Activated T-helper 2 cell treated with anti-CD3 and anti-CD28 coated beads, Interferon-gamma antibody, Interleukin-2, Interleukin-4, amounts not matched to agents 10 μg/mL and 5 μg/mL and 100 μg/mL, durations not matched to agents 14 hours and 24 hours and 36 hours (primary cell): ENCODE results near the gene CLIP4. TPM values are rescaled to one million over a fixed set of nuclear protein-coding genes. Genes with fewer than 3 reads are reported as not detected.

Experiments used
- DNase-seq: peaks from one replicate; pipeline ENCODE4 v3.0.0; 2021; ENCODE audit warnings: low spot score
- H3K27ac Mint-ChIP-seq: one replicate; pipeline ENCODE4 v1.8.0; 2021; ENCODE audit warnings: mixed read lengths
- H3K27me3 Mint-ChIP-seq: one replicate; pipeline ENCODE4 v1.8.0; 2021; ENCODE audit warnings: low read depth, mixed read lengths
- H3K36me3 Mint-ChIP-seq: one replicate; pipeline ENCODE4 v1.8.0; 2021; ENCODE audit warnings: low read depth, mixed read lengths
- H3K4me1 Mint-ChIP-seq: one replicate; pipeline ENCODE4 v1.8.0; 2021; ENCODE audit warnings: low read depth, mixed read lengths
- H3K4me3 Mint-ChIP-seq: one replicate; pipeline ENCODE4 v1.8.0; 2021; ENCODE audit warnings: low read depth, mild to moderate bottlenecking, moderate library complexity, mixed read lengths
- H3K9me3 Mint-ChIP-seq: one replicate; pipeline ENCODE4 v1.8.0; 2021; ENCODE audit warnings: mixed read lengths
- intact Hi-C: fragments of 100-400 bp; cut with micrococcal nuclease; formaldehyde crosslinking; loops from one replicate; pipeline ENCODE4 v1.15.1; 2023
- total RNA-seq: library from RNA; stranded (reverse); gene quantifications from 2 replicates; pipeline ENCODE4 v1.2.3, GENCODE V29; 2022

CLIP4 gene, protein sequence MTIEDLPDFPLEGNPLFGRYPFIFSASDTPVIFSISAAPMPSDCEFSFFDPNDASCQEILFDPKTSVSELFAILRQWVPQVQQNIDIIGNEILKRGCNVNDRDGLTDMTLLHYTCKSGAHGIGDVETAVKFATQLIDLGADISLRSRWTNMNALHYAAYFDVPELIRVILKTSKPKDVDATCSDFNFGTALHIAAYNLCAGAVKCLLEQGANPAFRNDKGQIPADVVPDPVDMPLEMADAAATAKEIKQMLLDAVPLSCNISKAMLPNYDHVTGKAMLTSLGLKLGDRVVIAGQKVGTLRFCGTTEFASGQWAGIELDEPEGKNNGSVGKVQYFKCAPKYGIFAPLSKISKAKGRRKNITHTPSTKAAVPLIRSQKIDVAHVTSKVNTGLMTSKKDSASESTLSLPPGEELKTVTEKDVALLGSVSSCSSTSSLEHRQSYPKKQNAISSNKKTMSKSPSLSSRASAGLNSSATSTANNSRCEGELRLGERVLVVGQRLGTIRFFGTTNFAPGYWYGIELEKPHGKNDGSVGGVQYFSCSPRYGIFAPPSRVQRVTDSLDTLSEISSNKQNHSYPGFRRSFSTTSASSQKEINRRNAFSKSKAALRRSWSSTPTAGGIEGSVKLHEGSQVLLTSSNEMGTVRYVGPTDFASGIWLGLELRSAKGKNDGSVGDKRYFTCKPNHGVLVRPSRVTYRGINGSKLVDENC
- 21.5 and 21.8 TPM in 2 replicates for total RNA-seq

DNA sequence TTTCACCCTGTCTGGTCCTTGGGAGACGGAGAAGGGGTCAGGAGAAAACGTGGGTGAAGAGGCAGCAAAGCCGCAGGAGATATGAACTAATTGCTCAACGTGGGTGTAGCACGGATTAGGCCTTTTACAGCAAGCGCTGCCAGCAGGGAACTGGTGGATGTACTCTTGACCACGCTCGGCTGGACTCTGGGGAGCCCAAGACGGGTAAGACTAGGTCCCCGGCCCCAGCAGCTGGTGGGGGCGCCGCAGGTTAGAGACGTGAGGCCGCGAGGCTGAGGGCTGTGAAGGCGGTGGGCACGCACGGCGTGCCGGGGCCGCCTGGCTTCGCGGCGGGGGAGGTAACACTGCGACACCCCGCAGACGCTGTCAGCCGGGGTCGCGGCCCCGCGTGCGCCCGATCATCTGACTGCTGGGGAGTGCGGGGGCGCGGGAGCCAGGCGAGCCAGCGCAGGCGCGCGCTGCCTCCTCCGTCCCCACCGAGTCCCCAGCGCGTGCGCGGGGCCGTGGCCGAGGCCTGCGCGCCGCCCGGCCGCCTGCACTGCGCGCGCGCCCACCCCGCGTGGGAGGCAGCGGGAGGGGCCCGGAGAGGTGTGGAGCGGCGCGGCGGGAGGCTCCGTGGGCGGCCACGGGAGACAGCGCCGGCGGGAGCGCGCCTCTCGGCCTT is at the start of gene CLIP4:
Gene CLIP4 (plus strand): TSS at position 470 of the 664 bp plus-strand sequence. CDS start 5,974 bp downstream, outside the sequence.
- H3K9me3 Mint-ChIP-seq = no peaks in the 10 kb centered on the region
- H3K27me3 Mint-ChIP-seq = peaks cover 4% of the 10 kb centered on the region
- peak within 1 kb of the TSS; percentile 90 for H3K4me3 Mint-ChIP-seq
- peaks cover 51% of the 10 kb centered on the region for H3K4me1 Mint-ChIP-seq
- intact Hi-C loops = loop anchor here (5.0 to 10.0 kb wide), 2 partner anchors 158 to 220 kb away; partner anchors contain the start of gene WDR43
- H3K36me3 Mint-ChIP-seq = peaks cover 7% of the 10 kb centered on the region
- DNase-seq = peak; percentile 45
- H3K27ac Mint-ChIP-seq = peak within 1 kb of the TSS; percentile 94

DNA sequence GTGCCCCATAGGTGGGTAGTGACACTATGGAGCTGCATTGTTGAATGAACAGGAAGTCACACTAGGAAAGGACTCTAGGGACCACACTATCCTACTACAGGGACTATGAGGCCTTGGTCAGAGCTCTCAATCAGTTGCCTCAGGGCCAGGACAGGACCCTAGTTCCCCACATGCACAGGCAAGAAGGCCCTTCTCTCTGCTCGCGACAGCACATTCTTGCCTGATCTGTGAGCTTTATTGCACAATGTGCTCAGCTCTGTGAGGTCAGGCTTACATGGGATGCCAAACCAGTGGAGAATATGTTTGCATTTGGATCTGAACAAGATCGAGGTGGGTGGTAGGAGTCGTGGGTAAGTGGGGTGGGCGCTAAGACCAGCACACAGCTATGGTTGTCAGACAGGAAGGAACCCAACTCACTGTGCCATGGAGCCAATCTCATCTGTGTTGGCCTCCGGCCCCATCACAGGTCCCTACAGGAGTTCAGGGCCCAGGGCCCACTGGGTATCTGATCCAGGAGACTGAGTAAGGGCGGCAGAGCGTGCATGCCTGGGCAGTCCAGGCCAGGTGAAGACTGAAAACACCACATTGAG is 48.8 kb upstream of the CLIP4 start:
- intact Hi-C loops = loop anchor here (5.0 kb wide), 1 partner anchor 109 kb away; no protein-coding TSS in a partner anchor
- H3K9me3 Mint-ChIP-seq = no peaks in the 10 kb centered on the region
- no peak overlapping the region for H3K27ac Mint-ChIP-seq
- H3K4me3 Mint-ChIP-seq = no peak overlapping the region
- no peaks in the 10 kb centered on the region for H3K36me3 Mint-ChIP-seq
- H3K4me1 Mint-ChIP-seq = no peaks in the 10 kb centered on the region
- no peaks in the 10 kb centered on the region for H3K27me3 Mint-ChIP-seq
- DNase-seq = no peak

DNA sequence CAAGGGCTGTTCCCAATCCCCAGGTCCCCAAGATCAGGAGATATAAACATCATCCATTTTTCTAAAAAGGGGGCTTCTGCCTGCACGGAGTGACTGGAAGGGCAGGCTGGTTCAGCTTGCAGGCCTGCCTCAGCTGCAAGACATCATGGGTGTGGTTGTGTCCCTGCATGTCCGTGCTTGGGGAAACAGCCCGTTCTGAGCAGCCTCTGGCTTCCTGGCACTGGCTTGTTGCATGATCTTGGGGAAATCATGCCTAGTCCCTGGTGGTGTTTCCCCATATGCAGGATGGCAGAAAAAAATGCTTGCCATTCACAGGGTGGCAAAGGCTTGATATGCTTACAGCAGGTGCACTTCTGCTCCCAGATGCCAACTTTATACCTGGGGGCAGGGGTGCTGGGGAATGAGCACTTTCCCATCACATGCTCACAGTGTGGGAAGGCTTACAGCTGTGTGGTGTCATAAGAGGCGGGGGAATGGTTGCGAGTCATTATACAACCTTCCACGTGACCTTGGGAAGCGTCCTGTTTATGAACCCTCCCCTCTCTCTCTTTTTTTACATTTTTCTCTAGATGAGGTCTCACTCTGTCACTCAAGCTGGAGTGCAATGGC is 48.1 kb upstream of the CLIP4 start:
- Mint-ChIP-seq H3K27ac (no peak overlapping the region), H3K4me3 (no peak overlapping the region), H3K9me3 (no peaks in the 10 kb centered on the region), H3K4me1 (no peaks in the 10 kb centered on the region), H3K36me3 (no peaks in the 10 kb centered on the region), H3K27me3 (no peaks in the 10 kb centered on the region)
- DNase-seq = no peak
- intact Hi-C loops = loop anchor here (5.0 kb wide), 1 partner anchor 110 kb away; no protein-coding TSS in a partner anchor

DNA sequence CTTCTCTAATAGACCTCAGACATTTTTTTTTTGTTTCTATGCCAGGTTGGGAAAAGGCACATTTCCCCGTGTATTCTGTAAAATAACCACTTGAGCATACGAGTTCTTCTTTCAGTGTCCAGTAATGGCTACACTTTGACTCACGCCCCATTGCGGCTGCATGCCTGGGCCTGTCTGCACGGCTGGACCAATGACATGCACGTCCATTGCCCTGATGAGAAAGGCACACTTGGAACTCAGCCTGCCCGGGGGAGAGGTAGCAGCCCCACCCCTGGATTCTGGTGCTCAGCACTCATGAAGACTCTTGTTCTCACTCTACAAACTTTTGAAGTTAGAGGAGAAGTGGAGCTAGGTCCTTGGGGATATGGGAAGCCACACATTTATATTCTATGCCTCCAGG is 46.7 kb upstream of the CLIP4 start:
- Mint-ChIP-seq H3K27ac (no peak overlapping the region), H3K27me3 (no peaks in the 10 kb centered on the region), H3K4me3 (no peak overlapping the region), H3K9me3 (no peaks in the 10 kb centered on the region), H3K4me1 (no peaks in the 10 kb centered on the region), H3K36me3 (no peaks in the 10 kb centered on the region)
- intact Hi-C loops = loop anchor here (5.0 kb wide), 1 partner anchor 111 kb away; no protein-coding TSS in a partner anchor
- DNase-seq = no peak

DNA sequence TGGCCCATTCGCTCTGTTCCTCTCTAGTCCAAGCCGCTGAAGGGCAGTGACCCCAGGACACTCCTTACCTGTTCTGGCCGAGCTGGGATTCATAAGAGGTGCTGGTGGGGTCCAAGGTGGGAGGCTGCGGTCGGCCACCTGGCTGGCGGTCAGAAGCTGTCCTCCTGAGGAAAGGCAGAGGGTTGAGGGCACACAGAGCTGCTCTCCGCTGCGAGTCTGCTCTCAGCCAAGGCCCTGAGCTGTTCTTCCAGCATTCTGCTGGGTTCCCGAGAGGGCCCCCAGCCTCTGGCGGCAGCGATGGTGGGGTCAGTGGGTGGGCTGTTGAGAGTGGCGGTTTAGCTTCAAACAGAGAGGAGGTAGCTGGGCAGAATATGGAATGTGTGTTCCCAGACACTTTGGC is 44.7 kb upstream of the CLIP4 start:
- Mint-ChIP-seq H3K9me3 (no peaks in the 10 kb centered on the region), H3K36me3 (no peaks in the 10 kb centered on the region), H3K27me3 (no peaks in the 10 kb centered on the region), H3K4me3 (no peak overlapping the region), H3K4me1 (no peaks in the 10 kb centered on the region), H3K27ac (no peak overlapping the region)
- DNase-seq = no peak
- intact Hi-C loops = no loop called here

DNA sequence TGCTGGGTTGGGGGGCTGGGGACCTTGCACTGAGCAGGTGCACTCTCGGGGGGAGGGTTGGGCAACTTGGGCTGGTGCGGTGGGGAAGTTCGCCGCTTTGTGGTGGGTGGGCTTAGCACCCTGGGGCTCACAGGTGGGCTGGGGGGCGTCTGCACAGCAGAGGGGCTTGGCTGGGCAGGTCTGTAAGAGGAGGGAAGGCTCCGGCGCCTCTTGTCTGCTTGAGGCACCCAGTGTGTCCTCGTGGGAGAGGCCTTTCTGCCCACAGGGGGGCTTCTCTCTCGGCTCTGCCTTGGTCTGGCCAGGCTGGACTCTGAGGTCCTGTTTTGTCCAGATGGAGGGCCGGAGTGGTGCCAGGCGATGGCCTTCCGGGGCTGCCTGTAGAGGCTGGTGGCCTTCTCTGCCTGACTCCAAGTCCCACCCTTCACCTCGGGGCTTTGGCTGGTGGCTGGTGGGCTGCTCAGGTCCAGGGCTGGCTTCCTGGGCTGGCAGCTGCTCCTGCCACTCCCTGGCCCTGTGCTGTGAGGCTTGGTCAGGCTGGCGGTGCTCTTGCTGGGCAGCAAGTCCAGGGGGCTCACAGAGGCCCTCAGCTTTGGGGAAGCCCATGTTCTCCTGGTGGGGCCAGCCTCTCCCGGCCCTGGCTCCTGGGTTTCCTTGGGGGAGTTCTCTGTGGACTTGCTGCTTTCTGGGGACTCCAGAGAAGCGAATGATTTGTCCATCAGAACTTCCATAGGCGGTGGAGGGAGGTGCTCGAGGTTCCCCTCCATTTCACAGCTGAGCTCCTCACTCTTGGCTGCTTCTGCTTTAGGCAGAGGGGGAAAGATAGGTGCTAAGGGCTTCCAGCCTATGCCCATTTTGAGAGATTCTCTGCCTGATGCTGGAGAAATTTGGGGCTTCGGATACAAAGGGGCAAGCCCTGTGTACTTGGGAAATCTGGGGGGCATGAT is 43.9 kb upstream of the CLIP4 start:
- DNase-seq = no peak
- H3K36me3 Mint-ChIP-seq = no peaks in the 10 kb centered on the region
- H3K4me3 Mint-ChIP-seq = no peak overlapping the region
- intact Hi-C loops = no loop called here
- no peak overlapping the region for H3K27ac Mint-ChIP-seq
- H3K9me3 Mint-ChIP-seq = no peaks in the 10 kb centered on the region
- no peaks in the 10 kb centered on the region for H3K4me1 Mint-ChIP-seq
- H3K27me3 Mint-ChIP-seq = no peaks in the 10 kb centered on the region

DNA sequence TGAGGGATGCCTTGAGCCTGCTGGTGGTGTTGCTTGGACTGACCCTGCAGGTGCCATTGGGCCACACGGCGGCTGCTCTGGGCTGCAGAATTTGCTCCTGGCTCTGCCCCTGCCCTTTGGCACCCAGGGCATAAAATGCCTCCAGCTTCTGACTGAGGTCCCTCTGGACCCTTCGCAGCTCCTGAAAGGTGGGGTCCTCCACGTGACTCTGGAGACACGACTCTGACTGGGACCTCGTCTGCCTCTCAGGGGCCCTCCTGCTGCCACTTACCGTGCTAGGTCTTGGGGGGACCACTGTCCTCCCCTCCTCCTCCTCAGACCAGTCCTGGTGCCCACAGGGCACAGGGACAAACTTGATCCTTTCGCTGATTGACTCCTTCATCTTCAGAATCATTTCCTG is 43.0 kb upstream of the CLIP4 start:
- H3K9me3 Mint-ChIP-seq = no peaks in the 10 kb centered on the region
- intact Hi-C loops = no loop called here
- no peak overlapping the region for H3K4me3 Mint-ChIP-seq
- H3K36me3 Mint-ChIP-seq = no peaks in the 10 kb centered on the region
- H3K27me3 Mint-ChIP-seq = no peaks in the 10 kb centered on the region
- H3K27ac Mint-ChIP-seq = no peak overlapping the region
- H3K4me1 Mint-ChIP-seq = no peaks in the 10 kb centered on the region
- DNase-seq = no peak

DNA sequence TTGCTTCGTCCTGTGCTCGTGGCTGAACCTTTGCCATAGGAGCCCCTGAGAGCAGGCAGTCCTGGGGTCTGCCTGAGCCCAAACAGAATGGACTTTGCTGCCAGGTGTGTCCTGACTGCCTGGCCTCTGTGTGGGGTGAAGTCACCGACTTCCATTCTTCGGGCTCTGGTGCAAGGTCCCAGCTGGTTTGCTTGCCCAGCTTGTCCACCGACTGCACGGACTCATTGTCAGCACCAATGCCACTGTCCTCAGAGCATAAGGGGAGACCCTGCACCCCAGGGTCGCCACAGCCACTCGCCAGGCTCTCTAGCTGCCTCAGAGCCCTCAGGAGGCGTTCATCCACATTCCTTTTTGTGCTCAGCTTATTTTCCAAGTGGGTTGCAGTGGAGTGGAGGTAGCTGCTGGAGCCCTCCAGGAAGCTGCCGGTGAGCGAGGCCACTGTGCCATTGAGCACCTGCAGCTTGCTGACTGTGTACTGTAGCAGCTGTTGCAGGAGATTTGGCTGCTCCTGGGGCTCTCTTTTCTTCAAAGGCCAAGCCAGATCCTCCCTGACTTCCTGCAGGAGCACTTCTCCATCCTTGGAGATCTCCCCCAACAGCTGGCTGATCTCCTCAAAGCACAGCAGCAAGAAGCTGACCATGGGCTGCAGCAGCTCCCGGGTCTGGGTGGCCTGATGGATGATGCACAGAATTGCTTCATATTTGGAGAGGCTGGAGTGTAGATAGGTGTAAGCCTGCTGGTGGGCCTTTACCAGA is 42.1 kb upstream of the CLIP4 start:
- Mint-ChIP-seq H3K27ac (no peak overlapping the region), H3K4me1 (no peaks in the 10 kb centered on the region), H3K27me3 (no peaks in the 10 kb centered on the region), H3K9me3 (no peaks in the 10 kb centered on the region), H3K36me3 (no peaks in the 10 kb centered on the region), H3K4me3 (no peak overlapping the region)
- no peak for DNase-seq
- intact Hi-C loops = no loop called here

DNA sequence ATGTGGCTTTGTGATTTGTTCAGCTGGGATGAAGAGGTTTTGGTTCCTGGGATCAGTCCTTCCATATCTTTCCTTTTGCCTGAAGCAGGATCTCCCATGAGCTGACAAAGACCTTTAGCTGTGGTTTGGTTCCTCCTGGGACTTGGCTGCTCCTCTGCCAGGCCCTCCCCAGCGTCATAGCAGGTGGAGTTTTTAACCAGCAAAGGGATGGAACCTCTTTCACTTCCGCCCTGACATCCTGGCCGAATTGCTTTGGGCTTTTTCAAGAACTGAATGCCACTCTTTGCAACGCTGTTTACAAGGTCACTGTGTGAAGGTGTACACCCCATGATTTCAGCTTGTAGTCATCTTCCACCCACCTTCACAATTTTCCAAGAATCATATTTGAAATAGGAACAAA is 41.3 kb upstream of the CLIP4 start:
- no peaks in the 10 kb centered on the region for H3K27me3 Mint-ChIP-seq
- H3K9me3 Mint-ChIP-seq = no peaks in the 10 kb centered on the region
- intact Hi-C loops = no loop called here
- H3K27ac Mint-ChIP-seq = no peak overlapping the region
- no peaks in the 10 kb centered on the region for H3K4me1 Mint-ChIP-seq
- H3K4me3 Mint-ChIP-seq = no peak overlapping the region
- H3K36me3 Mint-ChIP-seq = no peaks in the 10 kb centered on the region
- DNase-seq = no peak

DNA sequence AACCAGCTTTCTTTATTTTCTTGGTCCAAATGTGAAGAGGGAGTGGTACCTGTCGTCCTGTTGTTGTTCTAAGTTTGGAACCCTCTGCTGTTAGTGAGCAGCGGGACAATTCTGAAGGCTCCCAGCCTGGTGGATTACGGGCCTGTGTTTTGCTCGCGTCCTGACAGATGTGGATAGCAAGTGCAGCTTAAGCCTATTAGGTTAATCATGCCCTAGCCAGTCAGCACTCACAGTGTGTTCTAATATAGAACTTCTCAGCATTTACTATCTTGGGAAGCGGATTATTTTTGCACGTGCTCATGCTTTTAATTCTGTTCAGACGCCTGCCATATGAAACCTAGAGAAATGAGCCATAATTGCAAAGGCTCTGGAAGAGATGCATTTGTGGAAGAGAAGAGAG is 40.8 kb upstream of the CLIP4 start, which contains the start of gene PCARE:
Gene PCARE (minus strand): TSS at position 113 of the 400 bp plus-strand sequence. CDS start 262 bp downstream, outside the sequence.
- Mint-ChIP-seq H3K36me3 (no peaks in the 10 kb centered on the region), H3K27me3 (no peaks in the 10 kb centered on the region), H3K4me3 (no peak within 1 kb of the TSS), H3K9me3 (no peaks in the 10 kb centered on the region), H3K27ac (no peak within 1 kb of the TSS), H3K4me1 (no peaks in the 10 kb centered on the region)
- intact Hi-C loops = no loop called here
- DNase-seq = no peak
